ENCODE data around the gene HEY2.

DNA sequence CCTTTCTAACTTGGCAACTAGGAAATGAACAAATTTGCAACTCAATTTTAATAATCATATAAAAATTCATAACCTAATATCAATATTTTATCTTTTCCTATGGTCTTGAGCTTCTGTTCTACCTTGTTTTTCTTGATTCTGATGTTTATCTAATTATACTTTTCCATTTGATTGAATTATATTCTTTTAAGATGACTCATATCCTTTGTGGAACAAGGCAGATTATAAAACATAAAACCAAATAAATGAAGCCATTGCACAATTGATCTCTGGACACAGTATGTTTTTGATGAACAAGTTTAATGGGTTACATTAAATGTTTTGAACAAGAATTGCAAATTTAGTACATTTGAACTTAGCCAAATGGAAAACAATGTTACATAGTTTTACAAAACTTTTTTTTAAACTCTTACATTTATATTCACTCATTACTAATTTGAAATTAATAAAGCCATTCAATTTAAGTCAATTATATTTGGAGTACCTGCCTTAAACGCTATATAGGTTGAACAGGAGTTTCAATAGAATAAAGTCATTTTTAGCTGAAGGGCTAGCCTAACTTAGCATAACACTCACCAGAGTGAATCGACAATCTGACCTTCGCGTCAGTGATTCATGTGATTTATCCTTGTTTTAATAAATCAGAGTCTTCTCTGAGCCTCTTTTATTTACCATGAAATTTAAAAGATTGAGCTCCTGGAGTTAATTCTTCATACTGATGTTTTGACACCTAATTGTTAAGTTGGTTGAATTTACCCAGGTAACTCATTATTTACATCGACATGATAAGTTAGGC, 45.1 kb downstream of the HEY2 start:
- TF ChIP-seq, protein P1, sequence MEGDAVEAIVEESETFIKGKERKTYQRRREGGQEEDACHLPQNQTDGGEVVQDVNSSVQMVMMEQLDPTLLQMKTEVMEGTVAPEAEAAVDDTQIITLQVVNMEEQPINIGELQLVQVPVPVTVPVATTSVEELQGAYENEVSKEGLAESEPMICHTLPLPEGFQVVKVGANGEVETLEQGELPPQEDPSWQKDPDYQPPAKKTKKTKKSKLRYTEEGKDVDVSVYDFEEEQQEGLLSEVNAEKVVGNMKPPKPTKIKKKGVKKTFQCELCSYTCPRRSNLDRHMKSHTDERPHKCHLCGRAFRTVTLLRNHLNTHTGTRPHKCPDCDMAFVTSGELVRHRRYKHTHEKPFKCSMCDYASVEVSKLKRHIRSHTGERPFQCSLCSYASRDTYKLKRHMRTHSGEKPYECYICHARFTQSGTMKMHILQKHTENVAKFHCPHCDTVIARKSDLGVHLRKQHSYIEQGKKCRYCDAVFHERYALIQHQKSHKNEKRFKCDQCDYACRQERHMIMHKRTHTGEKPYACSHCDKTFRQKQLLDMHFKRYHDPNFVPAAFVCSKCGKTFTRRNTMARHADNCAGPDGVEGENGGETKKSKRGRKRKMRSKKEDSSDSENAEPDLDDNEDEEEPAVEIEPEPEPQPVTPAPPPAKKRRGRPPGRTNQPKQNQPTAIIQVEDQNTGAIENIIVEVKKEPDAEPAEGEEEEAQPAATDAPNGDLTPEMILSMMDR (conservative IDR thresholded peaks at IDR 0.05; ENCODE audit: low read length), result no peak
- TF ChIP-seq EZH2phosphoT487 (IDR thresholded peaks at IDR 0.05; ENCODE audit: borderline replicate concordance), result no peak

All from Loucy (cell line).